GM19467 (cell line): ENCODE results near the gene CFLAR.
"Not testable (repeated sequence)": the region's sequence is repeated elsewhere in the genome, so short reads cannot be mapped to it uniquely, and the experiment has no call there.

ENCODE experiments used
- ATAC-seq: cut with Tn5 transposase; IDR thresholded peaks from one replicate; pipeline ENCODE4 v1.9.1; 2021; ENCODE audit warnings: mild to moderate bottlenecking, moderate library complexity; ENCODE audit not compliant: unreplicated experiment

The CFLAR gene

GRCh38 chr2:201144101-201145051 is 28.4 kb downstream of the CFLAR start:
- no peak for ATAC-seq

GRCh38 chr2:201148434-201148990 is 32.5 kb downstream of the CFLAR start:
- ATAC-seq = no peak

GRCh38 chr2:201149064-201149820 is 33.3 kb downstream of the CFLAR start:
- no peak for ATAC-seq

GRCh38 chr2:201149821-201150165 is 33.8 kb downstream of the CFLAR start:
- ATAC-seq = not testable (repeated sequence)

GRCh38 chr2:201150454-201151020 is 34.6 kb downstream of the CFLAR start:
- no peak for ATAC-seq

- ATAC-seq = peak; percentile 65
Measured at GRCh38 chr2:201151127-201151981, 35.4 kb downstream of the CFLAR start.

GRCh38 chr2:201152517-201152916 is 36.6 kb downstream of the CFLAR start:
- ATAC-seq = no peak

GRCh38 chr2:201152999-201153815 is 37.2 kb downstream of the CFLAR start:
- no peak for ATAC-seq

- ATAC-seq = no peak
Measured at GRCh38 chr2:201154615-201155399, 38.8 kb downstream of the CFLAR start.

GRCh38 chr2:201156036-201156435 is 40.1 kb downstream of the CFLAR start:
- no peak for ATAC-seq

- no peak for ATAC-seq
Measured at GRCh38 chr2:201156640-201157039, 40.7 kb downstream of the CFLAR start.

GRCh38 chr2:201157694-201158093 is 41.7 kb downstream of the CFLAR start:
- peak; percentile 14 for ATAC-seq

GRCh38 chr2:201158111-201158929 is 42.4 kb downstream of the CFLAR start:
- ATAC-seq = peak; percentile 92

GRCh38 chr2:201164166-201164565 is 48.2 kb downstream of the CFLAR start:
- no peak for ATAC-seq

GRCh38 chr2:201167546-201167945 is 51.6 kb downstream of the CFLAR start:
- ATAC-seq = no peak

- not testable (repeated sequence) for ATAC-seq
Measured at GRCh38 chr2:201168496-201168895, 52.5 kb downstream of the CFLAR start.

- ATAC-seq = no peak
Measured at GRCh38 chr2:201171259-201171814, 55.4 kb downstream of the CFLAR start.

- ATAC-seq = no peak
Measured at GRCh38 chr2:201172279-201172678, 56.3 kb downstream of the CFLAR start.
